NCI-H526 treated with DMSO at 0.1 percent for 48 hours (cell line): ENCODE results near the gene YTHDC2.
"Not testable (repeated sequence)": the region's sequence is repeated elsewhere in the genome, so short reads cannot be mapped to it uniquely, and the experiment has no call there.

Source experiments
- DNase-seq: peaks from one replicate; lab custom pipeline; 2025; lab: John Stamatoyannopoulos, UW

The YTHDC2 gene

DNA sequence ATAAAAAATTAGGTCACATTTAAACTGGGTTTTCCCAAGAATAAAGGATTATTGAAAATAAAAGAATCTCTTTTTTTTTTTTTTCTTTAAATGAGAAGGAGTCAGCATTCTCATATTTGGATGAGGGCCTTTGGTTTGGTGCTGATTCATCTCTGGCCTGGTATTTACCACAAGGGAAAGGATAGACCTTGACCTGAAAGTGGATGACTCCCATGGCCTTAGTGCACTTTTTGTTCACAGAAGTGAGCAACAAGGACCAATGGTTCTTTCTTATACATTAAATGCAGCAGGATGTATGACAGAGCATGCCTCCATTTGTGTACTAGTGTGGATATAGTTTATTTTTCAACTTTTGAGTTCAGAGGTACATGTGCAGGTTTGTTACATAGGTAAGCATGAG is 6.9 kb downstream of the YTHDC2 start:
- no peak for DNase-seq

GRCh38 chr5:113520899-113521298 is 7.4 kb downstream of the YTHDC2 start:
- DNase-seq = no peak

GRCh38 chr5:113523168-113523567 is 9.7 kb downstream of the YTHDC2 start:
- DNase-seq = no peak

DNA sequence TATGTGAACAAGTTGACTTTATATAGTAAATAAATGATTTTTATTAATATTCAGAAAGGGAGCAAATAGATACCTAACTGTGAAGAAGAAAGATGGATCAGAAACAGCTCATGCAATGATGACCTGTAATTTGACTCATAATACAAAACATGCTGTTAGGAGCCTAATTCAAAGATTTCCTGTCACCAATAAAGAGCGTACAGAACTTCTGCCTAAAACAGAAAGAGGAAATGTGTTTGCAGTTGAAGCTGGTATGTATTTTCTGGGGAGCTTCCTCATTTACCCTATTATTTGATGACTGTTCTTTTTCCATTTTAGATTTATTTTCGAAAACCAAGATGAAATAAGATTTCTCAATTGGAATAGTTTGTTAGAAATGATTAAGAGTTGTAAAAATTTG is 11.4 kb downstream of the YTHDC2 start:
- no peak for DNase-seq

- DNase-seq = no peak
Measured at GRCh38 chr5:113526421-113526820, 12.9 kb downstream of the YTHDC2 start.

- DNase-seq = no peak
Measured at GRCh38 chr5:113527746-113528145, 14.3 kb downstream of the YTHDC2 start.

DNA sequence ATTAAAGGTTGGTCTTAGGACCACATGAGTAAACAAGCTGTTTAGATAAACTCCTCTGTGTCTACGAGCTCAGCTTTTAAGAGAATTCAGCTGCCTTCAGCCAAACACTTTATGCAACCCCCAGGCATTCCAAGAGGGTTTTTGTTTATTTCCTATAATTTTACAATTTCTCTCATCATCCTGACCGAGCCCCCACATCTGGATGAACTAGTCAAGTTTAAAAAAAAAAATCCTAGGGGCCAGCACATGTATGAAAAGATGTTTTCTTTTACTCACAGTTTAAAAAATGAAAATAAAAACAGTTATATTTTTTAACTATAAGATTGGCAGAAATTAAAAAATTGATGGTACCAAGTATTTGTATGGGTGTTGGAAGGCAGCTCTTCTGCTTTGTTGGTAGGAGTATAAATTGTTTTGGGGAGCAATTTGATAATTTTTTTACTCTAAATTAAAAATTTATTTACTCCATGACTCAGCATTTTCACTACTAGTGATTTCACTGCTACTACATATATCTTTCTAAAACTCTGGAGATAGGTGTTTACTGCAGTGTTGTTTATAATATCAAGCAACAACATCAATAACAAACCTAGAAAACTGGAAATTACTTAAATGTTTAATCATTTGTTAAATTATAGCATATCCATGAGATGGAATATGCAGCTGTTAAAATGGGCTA is 18.1 kb downstream of the YTHDC2 start:
- no peak for DNase-seq

- no peak for DNase-seq
Measured at GRCh38 chr5:113538313-113538712, 24.8 kb downstream of the YTHDC2 start.

GRCh38 chr5:113546703-113547183 is 33.2 kb downstream of the YTHDC2 start:
- no peak for DNase-seq

DNA sequence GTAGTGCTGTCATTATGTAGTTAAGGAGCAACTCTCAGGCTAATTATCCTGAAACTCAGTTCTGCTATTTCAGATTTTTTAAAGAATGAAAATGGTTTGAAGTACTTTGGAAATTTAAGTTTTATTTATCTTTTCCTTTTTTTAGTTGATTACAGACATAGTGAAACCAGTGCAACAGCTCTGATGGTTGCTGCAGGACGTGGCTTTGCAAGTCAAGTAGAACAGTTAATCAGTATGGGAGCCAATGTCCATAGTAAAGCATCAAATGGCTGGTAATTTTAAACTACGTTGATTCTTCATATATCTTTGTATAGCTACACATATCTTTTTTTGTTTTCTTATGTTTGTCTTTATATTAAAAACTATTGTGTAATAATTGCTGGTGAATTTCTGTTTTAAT is 34.9 kb downstream of the YTHDC2 start:
- DNase-seq = no peak

DNA sequence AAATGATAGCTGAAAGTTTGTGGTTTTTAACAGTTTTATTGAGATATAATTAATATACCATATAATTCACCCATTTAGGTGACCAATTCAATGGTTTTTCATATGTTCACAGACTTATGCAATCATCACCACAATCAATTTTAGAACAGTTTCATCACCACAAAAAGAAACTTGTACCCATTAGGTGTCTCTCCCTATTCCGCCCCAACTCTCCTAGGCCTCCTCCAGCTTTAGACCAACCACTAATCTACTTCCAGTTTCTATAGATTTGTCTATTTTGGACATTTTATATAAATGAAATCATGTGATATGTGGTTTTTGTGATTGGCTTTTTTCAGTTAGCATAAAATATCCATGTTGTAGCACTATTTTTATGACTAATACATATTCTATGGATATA is 38.6 kb downstream of the YTHDC2 start:
- DNase-seq = no peak

- no peak for DNase-seq
Measured at GRCh38 chr5:113552620-113553019, 39.1 kb downstream of the YTHDC2 start.

- no peak for DNase-seq
Measured at GRCh38 chr5:113562828-113563400, 49.4 kb downstream of the YTHDC2 start.

- no peak for DNase-seq
Measured at GRCh38 chr5:113569396-113569795, 55.9 kb downstream of the YTHDC2 start.

DNA sequence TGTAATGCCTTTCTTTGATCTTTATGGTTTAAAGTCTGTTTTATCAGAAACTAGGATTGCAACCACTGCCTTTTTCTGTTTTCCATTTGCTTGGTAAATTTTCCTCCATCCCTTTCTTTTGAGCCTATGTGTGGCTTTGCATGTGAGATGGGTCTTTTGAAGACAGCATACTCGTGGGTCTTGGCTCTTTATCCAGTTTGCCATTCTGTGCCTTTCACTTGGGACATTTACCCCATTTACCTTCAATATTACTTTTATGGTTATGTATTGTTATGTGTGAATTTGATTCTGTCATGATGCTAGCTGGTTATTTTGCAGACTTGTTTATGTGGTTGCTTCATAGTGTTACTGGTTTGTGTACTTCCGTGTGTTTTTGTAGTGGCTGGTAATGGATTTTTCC is 59.2 kb downstream of the YTHDC2 start:
- no peak for DNase-seq

DNA sequence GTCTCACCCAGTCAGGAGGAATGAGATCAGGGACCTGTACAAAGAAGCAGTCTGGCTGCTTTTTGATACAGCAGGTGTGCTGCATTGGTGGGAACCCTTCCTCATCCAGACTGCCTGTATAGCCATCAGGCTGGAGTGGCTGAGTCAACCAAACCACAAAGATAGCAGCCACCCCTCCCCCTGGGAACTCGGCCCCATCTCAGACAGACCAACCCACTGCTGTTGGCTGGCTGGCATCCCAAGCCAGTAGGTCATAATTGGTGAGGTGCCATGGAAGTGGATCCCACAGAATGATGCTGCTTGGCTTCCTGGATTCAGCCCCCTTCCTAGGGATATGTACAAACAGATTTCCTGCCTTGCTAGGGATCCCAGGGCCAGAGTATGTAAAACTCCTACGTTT is 60.9 kb downstream of the YTHDC2 start:
- no peak for DNase-seq

DNA sequence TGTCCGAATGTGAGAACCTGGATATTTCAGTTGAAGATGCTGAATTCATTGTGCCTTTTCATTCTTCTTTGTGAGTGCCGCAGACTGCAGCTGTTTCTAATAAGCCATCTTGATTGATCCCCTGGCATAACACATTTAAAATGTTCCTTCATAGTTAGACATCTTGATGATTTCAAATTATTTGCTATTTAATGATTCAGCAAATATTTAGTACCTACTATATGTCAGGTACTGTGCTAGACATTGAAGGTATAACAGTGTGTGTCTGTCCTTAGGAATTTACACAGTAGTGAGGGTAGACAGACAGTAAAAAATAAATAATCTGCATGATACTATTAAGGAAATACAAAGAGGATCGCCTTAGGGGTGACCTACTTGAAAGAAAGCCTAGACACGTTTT is 61.6 kb downstream of the YTHDC2 start:
- DNase-seq = no peak

- no peak for DNase-seq
Measured at GRCh38 chr5:113578091-113578490, 64.6 kb downstream of the YTHDC2 start.

DNA sequence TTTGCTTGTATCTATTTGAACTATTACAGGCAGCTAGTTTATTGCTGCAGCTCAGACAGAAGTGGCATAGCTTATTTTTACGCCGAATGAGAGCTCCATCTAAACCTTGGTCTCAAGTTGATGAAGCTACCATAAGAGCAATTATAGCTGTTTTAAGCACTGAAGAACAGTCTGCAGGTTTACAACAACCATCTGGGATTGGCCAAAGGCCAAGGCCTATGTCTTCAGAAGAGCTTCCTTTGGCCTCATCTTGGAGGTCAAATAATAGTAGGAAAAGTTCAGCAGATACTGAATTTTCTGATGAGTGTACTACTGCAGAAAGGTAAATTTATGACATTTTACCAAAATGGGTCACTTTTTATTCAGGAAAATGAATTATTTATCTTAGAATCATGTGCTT is 67.9 kb downstream of the YTHDC2 start:
- no peak for DNase-seq

GRCh38 chr5:113598150-113598549 is 84.7 kb downstream of the YTHDC2 start:
- DNase-seq = no peak

DNA sequence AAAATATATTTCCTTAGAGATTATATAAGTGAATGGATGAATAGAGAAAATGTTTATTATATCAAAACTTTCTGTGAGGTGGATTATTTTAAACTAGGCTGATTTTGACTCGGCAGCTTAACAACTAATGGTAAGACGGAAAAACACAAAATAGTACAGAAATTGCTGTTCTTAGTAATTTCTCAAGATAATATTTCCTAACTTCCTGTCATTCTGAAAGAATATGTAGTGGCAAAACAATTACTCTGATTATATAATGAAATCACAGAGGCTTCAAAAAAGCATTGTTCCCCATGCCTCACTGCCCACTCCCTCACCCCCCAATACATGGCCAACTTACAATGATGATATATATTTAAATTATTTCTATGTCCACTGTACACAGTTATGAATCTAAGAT is 85.4 kb downstream of the YTHDC2 start:
- no peak for DNase-seq

DNA sequence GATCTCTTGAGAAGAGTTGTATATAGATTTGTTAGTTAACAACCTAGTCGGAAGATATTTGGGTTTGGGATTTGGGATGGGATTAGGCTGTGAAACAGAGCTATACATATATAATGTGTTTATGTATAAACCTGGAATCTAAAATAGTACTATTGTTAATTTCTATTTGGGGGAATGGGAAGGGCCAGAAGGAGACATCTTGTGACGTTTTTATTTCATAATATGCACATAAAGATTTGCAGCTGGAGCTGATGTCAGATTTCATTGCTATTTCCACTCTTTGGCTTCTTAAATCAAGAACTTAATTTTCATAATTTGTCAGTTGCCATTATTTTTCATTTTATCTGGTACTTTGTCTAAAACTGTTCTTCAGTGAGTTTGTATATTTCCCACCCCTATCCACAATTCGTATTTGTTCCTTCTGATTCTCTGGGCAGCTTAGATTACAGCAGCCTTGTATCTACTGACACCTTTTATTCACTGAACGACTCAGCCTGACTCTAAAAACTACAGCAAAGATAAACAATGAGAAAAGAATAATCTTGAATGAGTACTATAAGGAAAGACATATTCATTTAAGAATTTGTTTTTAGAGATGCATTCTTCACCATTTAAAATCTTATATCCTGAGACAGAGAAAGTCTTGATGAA is 86.9 kb downstream of the YTHDC2 start:
- DNase-seq = no peak

DNA sequence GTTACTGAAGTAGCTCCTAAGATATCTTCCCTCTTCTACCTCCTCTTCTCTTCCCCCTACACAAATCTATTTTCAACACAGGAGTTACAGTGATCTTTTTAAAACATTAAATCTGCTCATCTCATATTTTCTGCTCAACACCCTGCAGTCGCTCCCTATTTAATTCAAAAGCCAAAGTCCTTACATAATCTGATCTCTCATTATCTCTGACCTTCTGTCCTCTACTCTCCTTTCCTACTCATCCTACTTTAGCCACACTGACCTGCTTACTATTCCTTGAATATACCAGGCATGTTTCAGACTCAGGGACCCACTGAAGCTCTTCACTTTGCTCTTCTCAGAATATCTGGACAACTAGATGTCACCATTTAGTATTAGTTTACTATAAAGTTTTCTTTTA is 87.9 kb downstream of the YTHDC2 start:
- DNase-seq = no peak

DNA sequence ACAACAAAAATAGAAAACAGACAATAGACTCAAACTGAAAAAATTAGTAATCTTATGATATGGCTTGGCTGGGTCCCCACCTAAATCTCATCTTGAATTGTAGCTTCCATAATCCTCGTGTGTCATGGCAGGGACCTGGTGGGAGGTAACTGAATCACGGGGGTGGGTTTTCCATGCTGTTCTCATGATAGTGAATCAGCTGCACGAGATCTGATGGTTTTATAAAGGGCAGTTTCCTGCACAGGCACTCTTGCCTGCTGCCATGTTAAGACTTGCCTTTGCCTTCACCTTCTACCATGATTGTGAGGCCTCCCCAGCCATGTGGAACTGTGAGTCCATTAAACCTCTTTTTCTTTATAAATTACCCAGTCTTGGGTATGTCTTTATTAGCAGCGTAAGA is 89.8 kb downstream of the YTHDC2 start:
- not testable (repeated sequence) for DNase-seq
